HEK293 (cell line): ENCODE results near the gene DPH6.

ENCODE experiments used
- CTCF ChIA-PET: fragments of 350-600 bp; formaldehyde crosslinking; extraction: SDS; loops from one replicate; lab custom pipeline; 2021; ENCODE audit warnings: antibody characterized with exemption; lab: Yijun Ruan, JAX
- POLR2A ChIA-PET: fragments of 300-600 bp; formaldehyde crosslinking; extraction: SDS; loops from one replicate; lab custom pipeline; 2020; ENCODE audit warnings: antibody characterized with exemption, inconsistent platforms; lab: Yijun Ruan, JAX
- H3K27ac ChIP-seq: fragments of 200-500 bp; sonication (Bioruptor generic); 2 replicates; pipeline ENCODE4 v1.5.1; 2014; ENCODE audit warnings: low read depth, low read length, control low read depth, inconsistent platforms; ENCODE audit errors: extremely low read depth
- H3K36me3 ChIP-seq, 2 experiments: fragments of 200-500 bp in 1 of 2; sonication (Bioruptor generic) in 1 of 2; 1 replicate in 1 of 2; 2 replicates in 1 of 2; pipeline ENCODE4 v1.5.1; 2014 to 2017; ENCODE audit warnings: inconsistent platforms in 2 of 2, low read length in 2 of 2; ENCODE audit not compliant: control insufficient read depth in 2 of 2, insufficient read depth in 1 of 2
- H3K4me1 ChIP-seq: fragments of 200-500 bp; sonication (Bioruptor generic); 2 replicates; pipeline ENCODE4 v1.5.1; 2014; ENCODE audit warnings: mild to moderate bottlenecking, low read length, inconsistent platforms; ENCODE audit not compliant: control insufficient read depth, insufficient read depth
- H3K4me3 ChIP-seq: 2 replicates; pipeline ENCODE4 v1.5.1; 2011; ENCODE audit warnings: low read depth, mild to moderate bottlenecking, control low read depth, low read length, moderate library complexity
- H3K9me3 ChIP-seq: fragments of 200-500 bp; sonication (Bioruptor generic); 2 replicates; pipeline ENCODE4 v1.5.1; 2014; ENCODE audit warnings: low read depth, low read length, inconsistent platforms; ENCODE audit not compliant: control insufficient read depth, insufficient read depth
- CTCF ChIP-seq: fragments of 450-650 bp; formaldehyde crosslinking; IDR thresholded peaks from 2 replicates; pipeline ENCODE4 v1.5.1; 2016; ENCODE audit warnings: missing biosample characterization, missing genetic modification characterization
- GLI4 ChIP-seq: fragments of 450-650 bp; formaldehyde crosslinking; IDR thresholded peaks from 2 replicates; pipeline ENCODE4 v1.5.1; 2016; ENCODE audit warnings: missing biosample characterization, missing genetic modification characterization
- OSR2 ChIP-seq: fragments of 450-650 bp; formaldehyde crosslinking; IDR thresholded peaks from 2 replicates; pipeline ENCODE4 v1.5.1; 2016; ENCODE audit warnings: missing biosample characterization, missing genetic modification characterization
- PRDM1 ChIP-seq: fragments of 450-650 bp; formaldehyde crosslinking; IDR thresholded peaks from 2 replicates; pipeline ENCODE4; 2016; ENCODE audit warnings: missing biosample characterization, missing genetic modification characterization
- ZNF157 ChIP-seq: fragments of 450-650 bp; formaldehyde crosslinking; IDR thresholded peaks from 2 replicates; pipeline ENCODE4 v1.5.1; 2016; ENCODE audit warnings: missing biosample characterization, missing genetic modification characterization
- ZNF18 ChIP-seq: fragments of 450-650 bp; formaldehyde crosslinking; IDR thresholded peaks from 2 replicates; pipeline ENCODE4 v1.5.1; 2016; ENCODE audit warnings: missing biosample characterization, missing genetic modification characterization
- ZNF2 ChIP-seq: fragments of 450-650 bp; formaldehyde crosslinking; IDR thresholded peaks from 2 replicates; pipeline ENCODE4 v1.5.1; 2016; ENCODE audit warnings: missing biosample characterization, missing genetic modification characterization
- ZNF214 ChIP-seq: fragments of 450-650 bp; formaldehyde crosslinking; IDR thresholded peaks from 2 replicates; pipeline ENCODE4 v1.5.1; 2017; ENCODE audit warnings: missing biosample characterization, mild to moderate bottlenecking, missing genetic modification characterization, borderline replicate concordance
- ZNF398 ChIP-seq: fragments of 450-650 bp; formaldehyde crosslinking; IDR thresholded peaks from 2 replicates; pipeline ENCODE4 v1.5.1; 2017; ENCODE audit warnings: missing biosample characterization, missing genetic modification characterization
- ZNF449 ChIP-seq: fragments of 450-650 bp; formaldehyde crosslinking; IDR thresholded peaks from 2 replicates; pipeline ENCODE4 v1.5.1; 2017; ENCODE audit warnings: missing biosample characterization, mild to moderate bottlenecking, missing genetic modification characterization, moderate library complexity
- ZNF654 ChIP-seq: fragments of 450-650 bp; formaldehyde crosslinking; IDR thresholded peaks from 2 replicates; pipeline ENCODE4 v1.5.1; 2016; ENCODE audit warnings: low read depth, missing biosample characterization, missing genetic modification characterization
- ZNF701 ChIP-seq: fragments of 450-650 bp; formaldehyde crosslinking; IDR thresholded peaks from 2 replicates; pipeline ENCODE4 v1.5.1; 2016; ENCODE audit warnings: missing biosample characterization, missing genetic modification characterization

Gene DPH6

GRCh38 chr15:35519541-35520149, 26.3 kb downstream of the DPH6 start:
- Histone ChIP-seq H3K36me3 (no peaks in the 10 kb centered on the region), H3K9me3 (no peaks in the 10 kb centered on the region), H3K4me3 (no peak overlapping the region)
- TF ChIP-seq ZNF654 (tag by site-specific recombination) = peak; percentile 70
- 0 out of 2 replicates have a peak, but pooled peaks have one; percentile 38 for TF ChIP-seq PRDM1 (tag by site-specific recombination)
- peak; percentile 42; the same call in 1 of the 2 replicates for TF ChIP-seq CTCF (tag by site-specific recombination)
- TF ChIP-seq ZNF18 (tag by site-specific recombination) = no peak
- TF ChIP-seq, all 188 proteins: peak for 3
- peaks cover 3% of the 10 kb centered on the region; the same call in 1 of the 2 replicates for H3K4me1 ChIP-seq
- POLR2A ChIA-PET = no interaction called here
- CTCF ChIA-PET = interaction anchor here (0.7 to 1.8 kb wide), 7 partner anchors 15 to 1070 kb away, joined by 3 to 5 read pairs (median 3); no protein-coding TSS in a partner anchor
- H3K27ac ChIP-seq = no peak overlapping the region

- CTCF ChIA-PET = interaction anchor here (0.7 to 1.8 kb wide), 8 partner anchors 15 to 1071 kb away, joined by 3 to 5 read pairs (median 3); no protein-coding TSS in a partner anchor
- POLR2A ChIA-PET = no interaction called here
Observed at GRCh38 chr15:35519052-35519451, 26.9 kb downstream of the DPH6 start.

More at GRCh38 chr15:35519052-35519451, 26.9 kb downstream of the DPH6 start:
- Histone ChIP-seq H3K27ac (no peak overlapping the region), H3K4me1 (peaks cover 3% of the 10 kb centered on the region; the same call in 1 of the 2 replicates), H3K36me3 (no peaks in the 10 kb centered on the region), H3K4me3 (no peak overlapping the region), H3K9me3 (no peaks in the 10 kb centered on the region)
- no peak for TF ChIP-seq GLI4
- TF ChIP-seq ZNF449 (tag by site-specific recombination) = no peak
- TF ChIP-seq ZNF701 (tag by site-specific recombination) = no peak
- TF ChIP-seq ZNF398 (tag by site-specific recombination) = no peak
- TF ChIP-seq PRDM1 (tag by site-specific recombination) = no peak
- TF ChIP-seq ZNF18 (tag by site-specific recombination) = no peak
- no peak for TF ChIP-seq ZNF2
- no peak for TF ChIP-seq OSR2
- no peak for TF ChIP-seq ZNF214 (tag by site-specific recombination)
- no peak for TF ChIP-seq ZNF157
